Keratinocyte (primary cell): Measurements from ENCODE around the gene LAMB1.

ENCODE experiments used
- CTCF ChIP-seq, 3 experiments: IDR thresholded peaks in 1 of 3; conservative IDR thresholded peaks in 1 of 3; optimal IDR thresholded peaks in 1 of 3; 2 replicates in 2 of 3; 3 replicates in 1 of 3; pipeline versions ENCODE3 to v1.5.1; 2011; ENCODE audit warnings: low read length in 3 of 3, mild to moderate bottlenecking in 3 of 3, moderate library complexity in 2 of 3, control low read depth in 1 of 3, inconsistent platforms in 1 of 3; ENCODE audit not compliant: insufficient read depth in 2 of 3; ENCODE audit errors: extremely low read depth in 1 of 3
- EZH2 ChIP-seq: IDR thresholded peaks from one replicate; pipeline ENCODE4 v1.6.1; 2012; ENCODE audit warnings: inconsistent platforms, mild to moderate bottlenecking, low read length, moderate library complexity

- no peak for TF ChIP-seq CTCF (optimal IDR thresholded peaks at IDR 0.05 in 1 of 3, IDR thresholded peaks at IDR 0.05 in 1 of 3, conservative IDR thresholded peaks at IDR 0.05 in 1 of 3; ENCODE audit: extremely low read depth in 1 of 3, insufficient read depth in 2 of 3, low read length in 3 of 3)
- TF ChIP-seq EZH2 = no peak
Observed at GRCh38 chr7:107972941-107973376, 30.0 kb downstream of the LAMB1 start.
